SU-DHL-6 (cell line): ENCODE data around the gene PDCD1LG2.

Experiments used
- EZH2phosphoT487 ChIP-seq: fragments of 200-600 bp; sonication (generic), shearing (Covaris generic); conservative IDR thresholded peaks from 2 replicates; pipeline ENCODE4 v1.6.1; 2018; ENCODE audit warnings: mild to moderate bottlenecking, antibody characterized with exemption, low read length, moderate library complexity, mixed read lengths
- TF ChIP-seq, protein P1 (sequence below): fragments of 200-600 bp; sonication (generic); IDR thresholded peaks from one replicate; pipeline ENCODE4 v1.5.1; 2017; ENCODE audit warnings: antibody characterized with exemption, mild to moderate bottlenecking, low read length, moderate library complexity; ENCODE audit not compliant: insufficient read depth, poor library complexity, severe bottlenecking

DNA sequence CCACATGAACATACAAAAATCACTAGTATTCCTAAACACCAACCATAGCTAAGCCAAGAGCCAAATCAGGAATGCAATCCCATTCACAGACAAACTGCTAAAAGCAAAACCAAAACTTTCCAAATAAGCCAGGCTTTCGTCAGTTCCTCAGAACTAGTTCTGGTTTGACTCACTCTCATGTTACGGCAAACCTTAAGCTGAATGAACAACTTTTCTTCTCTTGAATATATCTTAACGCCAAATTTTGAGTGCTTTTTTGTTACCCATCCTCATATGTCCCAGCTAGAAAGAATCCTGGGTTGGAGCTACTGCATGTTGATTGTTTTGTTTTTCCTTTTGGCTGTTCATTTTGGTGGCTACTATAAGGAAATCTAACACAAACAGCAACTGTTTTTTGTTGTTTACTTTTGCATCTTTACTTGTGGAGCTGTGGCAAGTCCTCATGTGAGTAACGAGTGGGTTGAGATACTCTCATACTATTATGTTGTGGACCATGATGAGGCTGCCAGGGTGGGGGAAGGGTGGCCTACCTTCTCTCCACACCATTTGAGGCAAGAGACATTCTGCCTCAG, at the start of gene PDCD1LG2:
- no peak for TF ChIP-seq EZH2phosphoT487
- TF ChIP-seq, protein P1, sequence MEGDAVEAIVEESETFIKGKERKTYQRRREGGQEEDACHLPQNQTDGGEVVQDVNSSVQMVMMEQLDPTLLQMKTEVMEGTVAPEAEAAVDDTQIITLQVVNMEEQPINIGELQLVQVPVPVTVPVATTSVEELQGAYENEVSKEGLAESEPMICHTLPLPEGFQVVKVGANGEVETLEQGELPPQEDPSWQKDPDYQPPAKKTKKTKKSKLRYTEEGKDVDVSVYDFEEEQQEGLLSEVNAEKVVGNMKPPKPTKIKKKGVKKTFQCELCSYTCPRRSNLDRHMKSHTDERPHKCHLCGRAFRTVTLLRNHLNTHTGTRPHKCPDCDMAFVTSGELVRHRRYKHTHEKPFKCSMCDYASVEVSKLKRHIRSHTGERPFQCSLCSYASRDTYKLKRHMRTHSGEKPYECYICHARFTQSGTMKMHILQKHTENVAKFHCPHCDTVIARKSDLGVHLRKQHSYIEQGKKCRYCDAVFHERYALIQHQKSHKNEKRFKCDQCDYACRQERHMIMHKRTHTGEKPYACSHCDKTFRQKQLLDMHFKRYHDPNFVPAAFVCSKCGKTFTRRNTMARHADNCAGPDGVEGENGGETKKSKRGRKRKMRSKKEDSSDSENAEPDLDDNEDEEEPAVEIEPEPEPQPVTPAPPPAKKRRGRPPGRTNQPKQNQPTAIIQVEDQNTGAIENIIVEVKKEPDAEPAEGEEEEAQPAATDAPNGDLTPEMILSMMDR: no peak
